ENCODE measurements around the gene CHRDL2.

Gene CHRDL2

DNA sequence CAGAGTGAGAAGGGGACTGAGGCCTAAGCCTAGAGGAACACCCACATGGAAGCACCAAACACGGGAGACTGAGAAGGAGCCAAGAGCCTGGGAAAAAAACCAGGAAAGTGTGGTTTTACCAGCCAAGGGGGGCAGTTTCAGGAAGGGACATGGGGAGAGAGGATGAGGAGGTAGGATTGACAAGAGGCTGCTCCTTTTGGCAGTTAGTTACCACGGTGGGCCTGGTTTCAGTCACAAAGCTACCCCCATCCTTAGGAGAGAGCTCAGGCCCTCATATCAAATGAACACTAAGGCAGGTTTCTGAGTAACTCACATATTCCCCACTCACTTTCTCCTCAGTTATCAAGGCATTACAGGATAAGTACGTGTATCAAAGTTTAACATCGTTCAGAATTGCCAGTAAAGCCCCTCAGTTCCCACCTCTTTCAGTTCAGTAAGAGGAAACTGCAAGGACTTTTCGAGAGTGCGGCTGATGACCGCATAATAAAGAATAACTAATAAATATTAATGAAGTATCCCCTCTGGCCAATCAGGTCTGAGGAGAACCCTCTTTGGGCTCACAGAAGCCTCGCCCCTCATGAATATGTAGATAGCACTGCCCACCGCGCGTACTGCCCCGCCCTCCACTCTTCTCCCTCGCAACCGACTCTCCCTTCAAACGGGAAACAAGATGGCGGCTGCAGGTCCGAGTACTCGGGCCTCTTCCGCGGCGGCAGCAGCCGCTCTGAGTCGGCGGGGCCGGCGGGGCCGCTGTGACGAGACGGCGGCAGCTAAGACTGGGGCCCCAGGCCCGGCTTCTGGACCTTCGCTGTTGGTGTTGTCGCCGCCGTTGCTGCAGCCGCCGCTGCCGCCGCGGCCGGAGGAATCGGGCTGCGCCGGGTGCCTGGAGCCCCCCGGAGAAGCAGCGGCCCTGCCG lies 17.2 kb upstream of the CHRDL2 start, which contains the start of gene RNF169:
TSS of gene RNF169 (plus strand) at position 639 of the 916 bp plus-strand sequence. CDS start at position 671, 32 bp downstream.
- DNase-seq (ENCODE audit: low spot score): peak; percentile 98

DNA sequence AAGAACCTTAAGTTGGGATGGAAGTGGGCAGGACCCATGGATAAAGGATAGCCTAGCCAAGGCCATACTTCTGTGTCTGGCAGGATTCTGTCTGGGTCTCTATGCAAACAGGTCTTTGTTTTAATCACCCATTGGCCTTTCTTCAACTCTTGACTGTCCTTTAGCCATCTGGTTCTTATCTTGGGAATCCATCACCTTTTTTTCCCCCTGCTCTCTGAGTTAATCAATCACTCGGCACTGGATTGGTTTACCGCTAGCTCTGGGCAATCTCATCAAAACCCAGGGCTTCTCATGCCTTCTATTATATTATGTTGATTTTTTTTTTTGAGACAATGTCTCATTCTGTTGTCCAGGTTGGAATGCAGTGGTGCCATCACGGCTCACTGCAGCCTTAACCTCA lies 15.6 kb upstream of the CHRDL2 start:
- no peak for DNase-seq (ENCODE audit: low spot score)

DNA sequence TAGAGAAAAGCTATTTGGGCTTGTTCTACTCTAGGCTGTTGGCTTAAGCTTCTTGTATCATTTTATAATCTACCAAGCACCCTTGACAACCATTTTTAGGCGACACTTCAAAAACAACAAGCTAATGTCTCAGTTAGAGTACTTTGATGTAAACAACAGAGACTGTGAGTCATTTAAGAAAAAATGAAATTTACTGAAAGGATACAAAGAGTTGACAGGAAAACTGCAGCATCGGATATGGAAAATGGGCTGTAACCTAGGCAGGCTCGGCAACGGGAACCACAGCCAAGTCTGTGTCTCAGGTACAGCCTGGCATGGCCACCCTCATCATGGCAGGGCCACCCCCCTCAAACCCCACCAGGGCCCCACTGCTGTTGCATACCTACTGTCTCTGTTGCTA lies 13.1 kb upstream of the CHRDL2 start:
- DNase-seq (ENCODE audit: low spot score): no peak

DNA sequence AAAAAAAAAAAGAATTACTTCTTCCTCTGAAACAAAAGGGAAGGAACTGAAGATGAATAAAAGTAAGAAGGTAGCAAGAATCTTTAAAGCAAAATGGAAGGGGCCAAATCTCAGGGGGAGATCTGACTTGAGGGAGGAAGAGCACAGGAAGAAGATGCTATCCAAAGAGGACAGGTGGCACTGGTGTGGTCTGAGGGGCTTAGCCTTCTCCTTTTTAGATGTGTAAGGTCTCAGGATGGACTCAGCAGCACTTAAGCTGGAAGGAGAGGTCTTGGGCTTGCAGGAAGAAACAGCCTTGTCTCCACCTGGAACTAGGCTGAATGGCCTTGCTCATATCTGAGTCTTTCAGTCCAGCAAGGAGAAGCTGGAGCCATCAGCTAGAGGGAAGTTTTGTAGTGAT lies 12.4 kb upstream of the CHRDL2 start:
- no peak for DNase-seq (ENCODE audit: low spot score)

DNA sequence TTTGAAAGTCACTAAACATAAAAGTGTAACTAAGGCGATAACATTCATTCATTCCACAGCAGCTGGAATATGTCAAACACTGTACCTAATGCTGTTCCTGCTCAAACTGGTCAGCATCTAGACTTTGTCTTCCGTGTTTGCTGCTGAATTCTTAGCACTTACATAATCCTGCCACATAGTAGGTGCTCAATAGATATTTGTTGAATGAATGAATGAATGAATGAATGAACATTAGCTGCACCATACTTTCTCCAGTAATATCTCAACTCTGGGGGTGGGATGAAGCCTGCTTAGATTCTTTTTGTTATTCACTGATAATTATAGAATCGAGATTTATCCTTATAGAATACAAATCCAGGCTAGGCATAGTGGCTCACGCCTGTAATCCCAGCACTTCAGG lies 10.8 kb upstream of the CHRDL2 start:
- DNase-seq (ENCODE audit: low spot score): no peak

DNA sequence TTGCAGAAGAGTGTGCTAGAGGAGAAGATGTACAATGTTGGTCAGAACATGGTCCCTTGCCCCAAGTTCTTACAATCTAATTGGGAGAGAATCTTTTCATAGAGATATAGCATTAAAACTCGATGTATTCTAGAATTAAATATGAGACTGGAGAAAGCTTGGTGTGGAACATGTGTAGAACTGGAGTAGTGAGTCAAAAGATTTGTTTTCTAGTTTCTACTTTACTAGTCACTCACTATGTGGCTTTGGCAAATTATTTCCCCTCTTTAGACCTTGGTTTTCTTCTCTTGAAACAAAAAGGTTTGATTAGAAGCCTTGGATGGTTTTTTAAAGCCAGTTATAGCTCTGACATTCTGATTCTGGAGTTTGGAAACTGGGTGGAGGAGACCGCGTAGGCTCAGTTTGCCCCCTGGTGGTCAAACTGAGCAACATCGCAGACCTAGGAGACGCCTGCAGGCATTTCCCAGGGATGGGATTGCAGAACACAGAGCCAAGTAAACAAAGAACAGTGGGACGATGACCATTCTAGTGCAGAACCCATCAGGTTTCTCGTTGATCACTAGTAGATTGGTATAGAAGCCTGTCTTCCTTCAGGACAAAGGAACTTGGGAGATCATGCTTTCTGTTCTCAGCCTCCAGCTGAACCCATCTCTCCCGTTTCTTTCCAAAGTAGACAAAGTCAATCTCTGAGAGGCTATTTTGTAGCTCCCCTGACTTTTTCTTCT lies 8.5 kb upstream of the CHRDL2 start:
- peak; percentile 56 for DNase-seq (ENCODE audit: low spot score)

DNA sequence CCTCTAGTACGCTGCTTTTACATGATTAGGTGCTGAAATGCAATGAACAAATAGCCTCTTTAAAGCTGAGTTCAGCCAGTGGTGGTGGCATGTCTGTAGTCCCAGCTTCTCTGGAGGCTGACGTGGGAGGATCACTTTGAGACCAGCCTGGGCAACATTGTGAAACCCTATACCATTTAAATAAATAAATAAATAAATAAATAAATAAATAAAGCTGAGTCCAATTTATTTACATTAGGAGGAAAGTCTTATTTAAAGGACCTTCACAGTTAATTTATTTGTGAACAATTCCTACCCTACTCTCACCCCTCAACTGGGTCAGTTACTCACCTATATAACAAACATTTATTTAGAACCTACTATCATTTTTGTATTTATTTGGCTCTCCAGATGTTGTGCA lies 4.8 kb upstream of the CHRDL2 start:
- no peak for DNase-seq (ENCODE audit: low spot score)

DNA sequence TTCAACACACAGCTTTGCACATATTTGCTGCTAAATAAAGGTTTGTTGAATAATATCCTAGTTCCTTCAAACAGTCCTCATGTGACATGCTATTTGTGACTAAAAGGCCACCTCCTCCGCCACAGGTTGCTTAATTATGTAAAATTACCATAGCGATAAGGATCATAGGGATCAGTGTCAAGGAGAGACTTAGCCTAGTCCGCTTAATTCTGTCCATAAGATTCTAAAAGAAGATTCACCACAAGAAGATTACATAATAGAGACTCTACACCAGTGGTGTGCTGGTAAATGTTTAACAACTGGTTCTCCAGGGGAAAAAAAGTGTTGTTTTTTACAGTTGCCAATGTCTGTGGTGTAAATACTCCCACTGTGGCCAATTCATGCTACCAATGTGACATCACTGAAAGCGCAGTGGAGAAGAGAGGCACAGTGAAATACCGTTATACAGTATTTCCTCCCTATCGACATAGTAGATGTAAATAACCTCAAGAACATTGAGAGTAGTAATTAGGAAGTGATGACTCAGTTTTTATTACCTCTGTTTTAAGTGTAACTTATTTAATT lies 4.2 kb upstream of the CHRDL2 start:
- no peak for DNase-seq (ENCODE audit: low spot score)

DNA sequence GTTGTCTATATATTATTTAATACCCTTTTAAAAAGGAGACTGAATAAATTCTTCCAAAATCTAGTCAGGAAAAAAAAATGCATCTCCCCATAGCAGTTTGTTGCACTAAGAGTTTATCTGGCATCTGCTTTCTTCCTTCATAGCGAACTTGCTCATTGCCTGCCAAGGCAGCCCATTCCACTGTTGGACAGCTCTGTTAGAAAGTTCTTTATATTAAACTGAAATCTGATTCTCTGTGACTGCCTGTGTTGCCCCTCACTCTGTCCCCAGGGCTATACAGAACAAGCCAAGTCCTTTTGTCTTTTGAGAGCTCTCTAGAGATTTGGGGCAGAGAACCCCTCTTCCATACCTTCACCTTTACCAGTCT lies 3.3 kb upstream of the CHRDL2 start:
- no peak for DNase-seq (ENCODE audit: low spot score)

DNA sequence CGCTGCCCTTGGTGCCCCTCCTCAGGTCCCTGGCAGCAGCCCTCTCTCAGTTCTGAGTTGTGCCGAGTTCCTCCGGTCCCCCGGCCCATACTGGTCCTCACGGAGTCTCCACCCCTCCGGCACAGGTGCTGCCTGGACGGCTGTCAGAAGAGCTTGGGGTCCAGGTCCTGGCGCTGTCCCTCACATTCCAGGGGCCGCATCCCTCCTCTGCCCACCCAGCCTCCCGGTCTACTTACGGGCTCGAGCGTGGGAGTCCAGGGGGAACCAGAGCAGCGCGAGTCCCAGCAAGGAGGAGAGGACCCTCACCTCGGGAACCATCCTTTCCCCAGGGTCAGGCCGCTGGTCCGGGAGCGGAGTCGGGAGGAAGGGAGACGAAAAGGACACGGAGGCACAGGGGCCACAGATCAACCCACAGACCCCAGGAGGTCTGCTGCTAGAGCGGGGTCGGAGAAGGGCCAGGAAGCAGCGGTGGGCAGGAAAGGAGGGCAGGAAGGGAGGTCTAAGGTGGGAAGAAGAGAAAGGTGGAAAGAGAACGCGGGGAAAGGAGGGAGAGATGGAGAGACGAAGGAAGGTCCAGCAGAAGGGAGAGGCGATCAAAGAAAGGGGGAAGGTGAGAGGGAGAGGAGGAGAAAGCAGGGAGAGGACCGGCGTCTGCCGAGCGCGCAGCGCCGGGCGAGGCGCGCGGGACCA lies 510 bp downstream of the CHRDL2 start:
- DNase-seq (ENCODE audit: low spot score): no peak

DNA sequence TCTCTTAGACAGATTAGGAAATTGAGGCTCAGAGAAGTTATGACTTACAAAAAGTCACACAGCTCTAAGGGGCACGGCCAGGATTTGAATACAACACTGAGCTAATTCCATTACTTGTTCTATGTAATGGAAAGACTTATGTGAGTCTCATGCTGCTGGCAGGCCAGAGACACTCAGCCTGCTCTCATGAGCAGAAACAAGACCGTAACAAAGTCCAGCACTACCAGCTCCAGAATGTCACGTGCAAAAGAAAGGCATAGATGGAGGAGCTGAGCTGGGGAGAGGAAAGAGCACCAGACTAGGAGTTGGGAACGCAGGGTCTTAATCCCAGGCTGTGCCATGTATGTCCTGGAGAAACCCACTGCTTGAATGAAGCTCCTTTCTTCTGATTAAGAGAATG lies 1.8 kb downstream of the CHRDL2 start:
- no peak for DNase-seq (ENCODE audit: low spot score)

DNA sequence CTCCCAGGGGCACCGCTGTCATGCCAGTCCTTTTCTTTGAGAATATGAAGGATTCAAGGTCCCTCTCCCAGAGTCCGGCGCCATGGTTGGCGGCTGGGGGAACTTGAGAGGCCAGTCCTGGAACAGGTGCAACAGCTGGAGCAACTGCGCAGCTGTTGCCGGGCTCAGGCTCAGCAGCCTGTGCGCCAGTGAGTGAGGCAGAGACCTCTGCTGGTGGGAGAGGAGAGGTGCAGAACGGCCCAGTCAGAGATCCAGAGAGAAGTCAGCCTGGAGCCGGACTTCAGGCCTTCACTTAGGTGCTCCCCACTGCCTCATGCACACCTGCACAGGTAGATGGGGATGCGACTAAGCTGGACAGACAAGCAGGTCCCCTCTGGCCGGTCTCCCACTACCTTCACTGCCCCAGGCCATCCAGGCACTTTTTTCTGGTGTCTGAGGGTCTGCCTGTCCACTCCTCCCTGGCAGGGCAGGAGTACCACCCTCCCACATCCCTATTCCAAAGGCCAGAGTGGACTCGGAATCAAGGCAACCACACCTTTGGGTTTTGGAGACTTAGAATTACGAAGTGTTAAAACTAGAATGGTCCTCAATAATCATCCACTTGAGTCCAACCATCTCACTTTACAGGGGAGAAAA lies 4.6 kb downstream of the CHRDL2 start:
- peak; percentile 79 for DNase-seq (ENCODE audit: low spot score)

DNA sequence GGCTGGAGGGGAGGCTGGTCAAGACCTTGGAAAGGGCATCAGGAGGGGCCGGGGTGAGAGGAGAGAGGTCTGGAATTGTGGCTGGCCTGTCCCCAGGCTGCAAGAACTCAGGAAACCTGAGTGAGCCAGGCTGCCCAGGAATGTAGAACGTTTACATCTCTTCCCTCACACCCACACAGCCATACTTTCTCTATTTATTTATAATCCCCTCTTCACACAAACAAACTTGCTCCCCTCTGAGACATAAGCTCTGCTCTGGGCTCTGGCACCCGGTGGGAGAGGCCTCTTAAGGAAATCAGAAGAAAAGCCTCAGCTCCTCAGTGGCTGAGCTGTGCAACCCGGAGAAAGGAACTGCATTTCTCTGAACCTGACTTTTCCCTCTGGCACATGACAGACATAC lies 5.5 kb downstream of the CHRDL2 start:
- DNase-seq (ENCODE audit: low spot score): no peak

DNA sequence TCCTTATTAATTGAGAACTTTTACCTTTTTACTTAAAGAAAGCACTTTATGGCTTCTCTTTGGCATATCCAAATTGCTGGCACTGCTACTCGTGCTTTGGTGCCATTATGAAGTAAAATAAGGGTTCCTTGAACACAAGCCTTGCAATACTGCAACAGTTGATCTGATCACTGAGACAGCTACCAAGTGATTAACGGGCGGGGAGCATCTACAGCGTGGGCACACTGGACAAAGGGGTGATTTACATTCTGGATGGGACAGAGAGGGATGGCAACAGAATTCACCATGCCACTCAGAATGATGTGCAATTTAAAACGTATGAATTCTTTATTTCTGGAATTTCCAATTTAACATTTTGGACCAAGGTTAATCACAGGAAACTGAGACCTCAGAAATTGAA lies 7.7 kb downstream of the CHRDL2 start:
- peak; percentile 59 for DNase-seq (ENCODE audit: low spot score)

DNA sequence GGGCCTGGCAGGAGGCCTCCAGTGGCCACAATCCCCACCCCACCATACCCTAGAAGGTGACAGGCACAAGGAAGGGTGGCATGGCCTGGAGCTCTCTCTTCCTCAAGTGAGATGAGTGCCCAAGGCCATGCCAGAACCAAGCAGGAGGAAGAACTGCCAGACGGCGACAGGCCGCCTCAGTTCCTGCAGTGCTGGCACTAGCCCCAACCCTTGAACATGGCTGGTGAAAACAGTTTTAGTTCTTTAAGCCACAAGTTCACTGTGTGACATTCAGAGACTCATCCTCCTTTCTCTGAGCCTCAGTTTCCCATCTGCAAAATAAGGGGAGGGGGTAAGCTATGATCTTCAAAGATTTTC lies 9.8 kb downstream of the CHRDL2 start:
- peak; percentile 54 for DNase-seq (ENCODE audit: low spot score)

DNA sequence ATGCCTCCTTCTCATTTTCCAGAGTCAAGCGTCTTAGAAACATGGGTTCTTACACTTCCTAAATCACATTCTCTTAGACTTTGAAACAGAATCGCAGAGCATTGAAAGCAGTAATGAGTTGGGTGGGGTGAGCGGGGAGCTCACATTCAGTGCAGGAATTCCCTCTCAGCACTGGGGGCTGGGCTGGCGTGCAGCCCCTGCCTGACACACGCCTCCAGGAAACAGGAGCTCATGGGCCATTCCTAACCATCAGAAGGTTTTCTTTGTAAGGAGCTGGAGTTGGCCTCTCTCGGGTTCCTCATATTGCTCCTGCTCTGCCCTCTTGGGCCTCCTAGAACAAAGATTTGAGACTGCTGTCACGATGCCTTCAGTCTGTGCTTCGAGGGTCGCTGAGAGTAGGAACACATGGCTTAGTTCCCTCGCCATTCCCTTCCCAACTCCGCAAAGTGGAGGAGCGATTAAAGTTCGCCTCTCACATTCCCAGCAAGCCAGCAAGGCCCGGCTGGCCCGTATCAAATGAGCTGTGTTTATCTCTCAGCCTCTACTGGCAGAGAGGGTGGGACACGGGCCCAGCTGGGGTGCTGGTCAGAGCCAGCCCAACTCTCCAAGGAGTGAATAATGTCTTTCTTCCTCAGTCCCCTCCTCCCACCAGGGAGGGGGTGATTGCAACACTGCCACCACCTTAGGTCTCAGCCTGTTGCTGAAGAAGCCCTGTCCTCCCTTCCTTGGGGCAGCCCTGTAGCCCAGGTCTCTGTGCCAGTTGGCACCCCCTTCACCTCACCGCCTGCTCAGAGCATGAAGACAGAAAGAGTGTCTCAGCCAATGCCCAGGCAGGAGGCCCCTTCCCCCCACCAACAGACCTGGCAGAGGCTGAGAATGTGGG lies 10.4 kb downstream of the CHRDL2 start:
- peak; percentile 90 for DNase-seq (ENCODE audit: low spot score)

DNA sequence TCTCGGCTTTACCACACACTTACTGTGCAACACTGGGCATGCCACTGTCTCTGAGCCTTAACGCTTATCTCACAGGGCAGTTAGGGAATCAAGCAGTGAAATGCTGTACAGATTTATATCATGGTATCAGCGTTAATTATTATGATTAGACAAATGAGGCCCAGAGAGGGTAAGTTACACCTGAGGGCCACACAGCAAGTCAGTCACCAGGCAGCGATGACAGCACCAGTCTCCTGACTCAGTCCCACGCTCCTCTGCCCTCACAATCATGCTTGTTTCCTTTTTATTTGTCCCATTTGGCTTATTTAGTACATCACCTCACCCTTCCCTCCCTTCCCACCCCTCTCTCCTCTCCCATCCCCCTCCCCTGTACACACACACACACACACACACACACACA lies 12.2 kb downstream of the CHRDL2 start:
- no peak for DNase-seq (ENCODE audit: low spot score)

DNA sequence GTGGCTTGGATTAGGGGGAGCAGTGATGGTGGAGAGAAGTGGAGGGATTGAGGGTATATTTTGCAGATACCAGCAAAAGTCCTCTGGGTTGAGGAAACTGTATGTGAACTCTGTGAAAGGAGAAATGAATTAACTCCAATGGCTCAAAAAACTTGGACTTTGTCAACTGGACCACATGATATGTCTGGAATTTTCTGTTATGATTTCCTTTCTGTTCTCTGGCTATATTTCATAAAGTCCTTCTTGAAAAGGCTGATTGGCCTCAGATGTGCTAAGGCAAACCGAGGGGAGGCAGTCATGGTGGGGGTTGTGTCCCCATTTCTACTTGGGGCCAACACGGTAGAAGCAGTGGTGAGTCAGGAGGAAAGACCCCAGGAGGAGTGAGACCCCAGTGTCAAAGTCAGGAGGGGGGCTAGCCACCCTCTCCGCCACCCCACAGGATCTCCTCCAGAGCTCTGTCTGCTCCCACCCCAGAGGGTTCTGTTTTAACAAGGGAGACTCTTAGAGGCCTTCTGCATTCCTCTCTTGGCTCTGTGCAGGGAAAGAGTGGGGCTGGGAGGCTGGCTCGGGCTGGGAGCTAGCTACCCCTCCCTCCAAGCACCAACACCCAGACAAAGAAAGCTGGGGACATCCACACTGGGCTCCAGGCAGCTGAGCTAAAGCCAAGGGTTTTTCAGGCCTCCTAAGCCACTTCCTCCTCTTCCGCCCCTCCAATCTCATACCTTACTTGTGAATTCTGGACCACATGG lies 13.8 kb downstream of the CHRDL2 start:
- DNase-seq (ENCODE audit: low spot score): no peak

DNA sequence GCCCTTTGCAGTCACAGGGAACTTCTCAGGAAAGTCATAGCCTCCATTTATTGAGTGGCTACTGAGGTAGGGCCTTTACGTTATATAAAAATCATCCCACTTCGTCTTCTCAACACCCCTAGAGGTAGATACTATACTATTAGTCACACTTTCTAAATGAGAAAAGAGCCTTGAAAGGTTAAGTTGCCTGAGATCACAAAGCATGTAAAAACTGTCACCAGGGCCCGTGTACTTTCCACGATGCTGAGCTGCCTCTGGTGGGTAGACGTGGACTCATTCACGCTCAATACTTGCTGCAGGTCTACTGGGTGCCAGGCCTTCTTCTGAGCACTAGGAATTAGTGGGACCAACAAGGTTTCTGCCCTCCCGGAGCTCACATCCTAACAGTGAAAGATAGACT lies 16.3 kb downstream of the CHRDL2 start:
- DNase-seq (ENCODE audit: low spot score): no peak

DNA sequence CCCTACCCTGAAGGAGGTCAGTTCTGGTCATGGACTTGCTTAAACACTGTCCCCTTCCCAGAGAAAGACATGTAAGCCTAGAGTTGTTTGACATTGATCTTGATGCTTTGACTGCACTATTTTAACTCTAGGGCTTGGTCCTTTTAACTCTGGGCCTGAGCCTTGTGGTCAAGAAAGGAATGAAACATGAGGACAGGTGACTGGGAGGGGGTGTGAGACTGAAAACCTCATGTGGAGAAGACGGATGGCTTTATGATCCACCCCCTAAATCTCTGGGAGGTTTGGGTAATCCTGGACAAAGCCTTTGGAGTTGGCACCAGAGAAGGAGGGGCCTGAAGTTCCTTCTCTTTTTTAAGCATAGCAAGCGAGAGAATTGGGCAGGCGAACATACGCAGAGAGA lies 17.5 kb downstream of the CHRDL2 start:
- DNase-seq (ENCODE audit: low spot score): no peak
